Mesothelial cell of epicardium (in vitro differentiated cells): ENCODE measurements around the gene PANK3. TPM values are rescaled to one million over a fixed set of nuclear protein-coding genes. Genes with fewer than 3 reads are reported as not detected.
A peak's percentile ranks its signal among the peaks of the same experiment; 100 is the strongest.

Source experiments
- DNase-seq, 2 experiments: peaks; one replicate each; pipeline ENCODE4 v3.0.0; 2021; ENCODE audit warnings: low spot score in 2 of 2; ENCODE audit not compliant: unreplicated experiment in 2 of 2
- H3K27ac Mint-ChIP-seq: 2 replicates; pipeline ENCODE4 v1.8.0; 2021; ENCODE audit warnings: mixed read lengths
- H3K27me3 Mint-ChIP-seq: 2 replicates; pipeline ENCODE4 v1.8.0; 2021; ENCODE audit warnings: low read depth, mixed read lengths
- H3K36me3 Mint-ChIP-seq: 2 replicates; pipeline ENCODE4 v1.8.0; 2021; ENCODE audit warnings: mixed read lengths
- H3K4me1 Mint-ChIP-seq: 2 replicates; pipeline ENCODE4 v1.8.0; 2021; ENCODE audit warnings: mixed read lengths
- H3K4me3 Mint-ChIP-seq: 2 replicates; pipeline ENCODE4 v1.8.0; 2021; ENCODE audit warnings: mild to moderate bottlenecking, moderate library complexity, mixed read lengths
- H3K9me3 Mint-ChIP-seq: 2 replicates; pipeline ENCODE4 v1.8.0; 2021; ENCODE audit warnings: mixed read lengths
- CTCF ChIP-seq: fragments of 200-600 bp; sonication (generic); IDR thresholded peaks from one replicate; pipeline ENCODE4 v1.5.0; 2021; ENCODE audit warnings: antibody characterized with exemption; ENCODE audit not compliant: unreplicated experiment
- total RNA-seq: library from RNA; stranded (reverse); gene quantifications from 3 replicates; pipeline ENCODE4 v1.2.1, GENCODE V29; 2021

The PANK3 gene
- total RNA-seq, 1 donor from 2014 or later: 90.7 TPM

- Mint-ChIP-seq H3K36me3 (no peaks in the 10 kb centered on the region), H3K27me3 (peaks cover 54% of the 10 kb centered on the region), H3K4me3 (peak overlapping the region; percentile 63), H3K9me3 (no peaks in the 10 kb centered on the region), H3K27ac (no peak overlapping the region), H3K4me1 (peaks cover 4% of the 10 kb centered on the region)
- DNase-seq: no peak
- no peak for TF ChIP-seq CTCF
These were observed 49.6 kb downstream of the PANK3 start for GRCh38 chr5:168529374-168530234.

- Mint-ChIP-seq H3K4me1 (peaks cover 4% of the 10 kb centered on the region), H3K27me3 (peaks cover 54% of the 10 kb centered on the region), H3K36me3 (no peaks in the 10 kb centered on the region), H3K4me3 (peak within 1 kb of the TSS; percentile 63), H3K9me3 (no peaks in the 10 kb centered on the region), H3K27ac (no peak within 1 kb of the TSS)
- no peak for TF ChIP-seq CTCF
- DNase-seq: peak in 1 of 2 experiments; percentile 69
These were observed 50.4 kb downstream of the PANK3 start, which contains the start of gene FBLL1 for GRCh38 chr5:168528521-168529373. Gene FBLL1, plus strand, starts transcription at chr5:168529305. Its CDS starts 200 bp downstream, at chr5:168529505.

GRCh38 chr5:168527756-168528295 lies 51.3 kb downstream of the PANK3 start:
- no peak overlapping the region for H3K27ac Mint-ChIP-seq
- no peaks in the 10 kb centered on the region for H3K9me3 Mint-ChIP-seq

GRCh38 chr5:168525856-168526255 lies 53.3 kb downstream of the PANK3 start:
- Mint-ChIP-seq H3K4me1 (peaks cover 4% of the 10 kb centered on the region), H3K36me3 (peaks cover 1% of the 10 kb centered on the region), H3K4me3 (no peak overlapping the region), H3K27me3 (peaks cover 29% of the 10 kb centered on the region), H3K9me3 (no peaks in the 10 kb centered on the region), H3K27ac (no peak overlapping the region)
- TF ChIP-seq CTCF: no peak
- DNase-seq: no peak

More at GRCh38 chr5:168527756-168528295, 51.3 kb downstream of the PANK3 start:
- H3K27me3 Mint-ChIP-seq: peaks cover 47% of the 10 kb centered on the region
- no peak for TF ChIP-seq CTCF
- peak overlapping the region; percentile 8 for H3K4me3 Mint-ChIP-seq
- DNase-seq: no peak
- H3K4me1 Mint-ChIP-seq: peaks cover 4% of the 10 kb centered on the region
- no peaks in the 10 kb centered on the region for H3K36me3 Mint-ChIP-seq

- no peak overlapping the region for H3K27ac Mint-ChIP-seq
- no peak for TF ChIP-seq CTCF
These were observed 65.2 kb downstream of the PANK3 start for GRCh38 chr5:168513861-168514428.

More at GRCh38 chr5:168513861-168514428, 65.2 kb downstream of the PANK3 start:
- H3K4me1 Mint-ChIP-seq: no peaks in the 10 kb centered on the region
- DNase-seq: no peak
- H3K9me3 Mint-ChIP-seq: peaks cover 41% of the 10 kb centered on the region
- no peak overlapping the region for H3K4me3 Mint-ChIP-seq
- no peaks in the 10 kb centered on the region for H3K27me3 Mint-ChIP-seq
- peaks cover 78% of the 10 kb centered on the region for H3K36me3 Mint-ChIP-seq
